NCI-H2107 (cell line): ENCODE data around the gene ARMC6.
A peak's percentile ranks its signal among the peaks of the same experiment; 100 is the strongest.
"Not testable (repeated sequence)": the region's sequence is repeated elsewhere in the genome, so short reads cannot be mapped to it uniquely, and the experiment has no call there.

ENCODE experiments used
- DNase-seq: peaks from one replicate; lab custom pipeline; 2025; lab: John Stamatoyannopoulos, UW

The ARMC6 gene

GRCh38 chr19:19022380-19022961 is 10.9 kb upstream of the ARMC6 start:
- no peak for DNase-seq

GRCh38 chr19:19023376-19023775 is 10.0 kb upstream of the ARMC6 start:
- not testable (repeated sequence) for DNase-seq

- no peak for DNase-seq
Observed at GRCh38 chr19:19025861-19026260, 7.5 kb upstream of the ARMC6 start.

- no peak for DNase-seq
Observed at GRCh38 chr19:19026299-19026971, 7.0 kb upstream of the ARMC6 start.

GRCh38 chr19:19027228-19027627 is 6.2 kb upstream of the ARMC6 start:
- no peak for DNase-seq

GRCh38 chr19:19028526-19028925 is 4.9 kb upstream of the ARMC6 start:
- DNase-seq = no peak

- DNase-seq = no peak
Observed at GRCh38 chr19:19031891-19032290, 1.5 kb upstream of the ARMC6 start.

- DNase-seq = peak; percentile 83
Observed at GRCh38 chr19:19032420-19033175, 805 bp upstream of the ARMC6 start.

GRCh38 chr19:19033176-19033425 is 302 bp upstream of the ARMC6 start:
- DNase-seq = no peak

- peak; percentile 45 for DNase-seq
Observed at GRCh38 chr19:19034204-19034624, 811 bp downstream of the ARMC6 start.

GRCh38 chr19:19039901-19040300 is 6.5 kb downstream of the ARMC6 start:
- DNase-seq = no peak

GRCh38 chr19:19040417-19040816 is 7.0 kb downstream of the ARMC6 start:
- DNase-seq = no peak

- no peak for DNase-seq
Observed at GRCh38 chr19:19042732-19043280, 9.4 kb downstream of the ARMC6 start.

GRCh38 chr19:19043481-19043880 is 10.1 kb downstream of the ARMC6 start:
- DNase-seq = no peak

- no peak for DNase-seq
Observed at GRCh38 chr19:19043881-19044280, 10.5 kb downstream of the ARMC6 start.

GRCh38 chr19:19049406-19049805 is 16.0 kb downstream of the ARMC6 start:
- DNase-seq = no peak

- DNase-seq = no peak
Observed at GRCh38 chr19:19050104-19050503, 16.7 kb downstream of the ARMC6 start.

- DNase-seq = no peak
Observed at GRCh38 chr19:19050731-19051130, 17.3 kb downstream of the ARMC6 start.

GRCh38 chr19:19051478-19052213 is 18.2 kb downstream of the ARMC6 start:
- DNase-seq = no peak

GRCh38 chr19:19052921-19053320 is 19.5 kb downstream of the ARMC6 start:
- DNase-seq = no peak

GRCh38 chr19:19053508-19054314 is 20.3 kb downstream of the ARMC6 start:
- DNase-seq = peak; percentile 26
